NB4 (cell line): ENCODE data around the gene NHLRC2.
A peak's percentile ranks its signal among the peaks of the same experiment; 100 is the strongest.

Source experiments
- CTCF ChIP-seq: IDR thresholded peaks from one replicate; pipeline ENCODE4 v1.5.1; 2012; ENCODE audit warnings: low read depth, low read length
- MAX ChIP-seq: IDR thresholded peaks from 2 replicates; pipeline ENCODE4 v1.6.1; 2011; ENCODE audit warnings: low read depth, low read length
- POLR2A ChIP-seq: IDR thresholded peaks from 2 replicates; pipeline ENCODE4 v1.6.1; 2011; ENCODE audit warnings: mild to moderate bottlenecking; ENCODE audit not compliant: insufficient read length; ENCODE audit errors: extremely low read depth

DNA sequence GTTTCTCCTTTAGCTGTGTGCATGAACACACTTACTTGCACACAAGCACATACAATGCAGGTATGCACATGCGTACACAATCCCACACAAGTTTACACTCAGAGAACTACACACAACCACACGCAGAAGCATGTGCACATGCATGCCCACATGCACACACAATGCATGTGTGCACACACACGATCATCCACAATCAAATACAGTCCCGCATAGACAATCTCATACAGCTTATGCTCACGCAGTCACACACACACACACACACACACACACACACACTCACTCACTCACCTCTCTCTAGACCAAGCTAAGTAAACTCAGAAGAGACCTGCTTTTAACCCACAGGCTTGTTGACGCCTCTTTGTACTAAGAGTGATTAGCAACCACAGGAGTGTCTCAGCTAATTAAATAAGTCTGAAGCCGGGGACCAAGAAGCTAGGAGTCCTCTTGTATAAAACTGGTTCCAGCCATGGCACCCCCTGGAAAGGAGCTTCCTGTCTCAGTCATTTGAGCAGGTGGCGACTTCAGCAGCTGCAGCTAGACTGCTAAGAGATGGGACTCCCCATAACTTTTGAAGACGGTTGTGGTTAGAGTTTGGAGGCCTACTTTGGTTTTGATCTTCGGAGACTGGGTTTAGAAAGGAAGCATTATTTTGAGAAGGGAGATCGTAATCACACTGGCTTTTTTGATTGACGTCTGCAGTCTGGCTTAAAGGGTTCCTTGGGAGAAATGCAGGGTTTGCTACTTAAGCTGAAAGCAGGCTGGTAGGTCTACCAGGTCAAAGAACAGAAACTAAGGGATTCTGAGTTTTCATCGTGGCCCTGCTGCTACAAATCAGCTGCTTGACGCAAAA is 106.9 kb downstream of the NHLRC2 start:
- TF ChIP-seq POLR2A (no peak), CTCF (no peak), MAX (peak; percentile 69; the same call in 1 of the 2 replicates)
